Right cardiac atrium (tissue), 5 donors: ENCODE measurements around the gene DUSP5. TPM values are rescaled to one million over a fixed set of nuclear protein-coding genes. Genes with fewer than 3 reads are reported as not detected.
"Not testable (repeated sequence)": the region's sequence is repeated elsewhere in the genome, so short reads cannot be mapped to it uniquely, and the experiment has no call there.

Experiments used
- ATAC-seq, 2 donors: fragments of 200-7000 bp; cut with Tn5 transposase; one replicate each; pipeline versions ENCODE4 v1.8.0 to v1.9.1; 2020; ENCODE audit warnings: moderate library complexity in 2 of 2, mild to moderate bottlenecking in 1 of 2
- DNase-seq, 3 donors: peaks; one replicate each; pipeline ENCODE4 v3.0.0-alpha.2; 2020
- H3K27ac ChIP-seq: one replicate; pipeline ENCODE4 v1.5.1; 2013; ENCODE audit warnings: mild to moderate bottlenecking, low read length, control low read depth, moderate library complexity
- H3K27me3 ChIP-seq: one replicate; pipeline ENCODE4 v1.6.1; 2013; ENCODE audit not compliant: control insufficient read depth, insufficient read depth
- H3K4me1 ChIP-seq: one replicate; pipeline ENCODE4 v1.6.1; 2013; ENCODE audit warnings: low read length; ENCODE audit not compliant: control insufficient read depth, insufficient read depth
- H3K4me3 ChIP-seq: one replicate; pipeline ENCODE4 v1.5.1; 2013; ENCODE audit warnings: low read length, control low read depth
- H3K9me3 ChIP-seq: one replicate; pipeline ENCODE4 v1.6.1; 2013; ENCODE audit warnings: low read length; ENCODE audit not compliant: control insufficient read depth
- WGBS: extraction: QIAGEN DNeasy Blood & Tissue Kit; methylation state at CpG from one replicate; pipeline ENCODE4 v1.1.7; 2013; 5-methylcytosine and 5-hydroxymethylcytosine counted together
- intact Hi-C, 4 donors: fragments of 100-400 bp; cut with DNase I; formaldehyde crosslinking; loops; one replicate each; pipeline versions ENCODE4 v1.11.0 to v1.14.0; 2022 to 2023
- polyA plus RNA-seq: library from polyadenylated mRNA; stranded (reverse); fragments of 200-250 nt; gene quantifications from one replicate; pipeline ENCODE4 v1.2.3, GENCODE V29; 2013
- total RNA-seq, 4 donors: library from RNA; stranded (reverse); fragmentation: NEBNext Ultra II Directional; extraction: Animal tissue kit (Norgen Biotek cat#: 25700); gene quantifications; one replicate each; pipeline ENCODE4 v1.2.1, GENCODE V29; 2021
- donor health status: healthy with polysubstance abuse.
- donor health status: DM: no; HTN: yes; CAD: no.
- donor health status: DM: no; HTN: no; CAD: no.
- donor health status: DM: no; HTN: yes; CAD: no; lungs with severe emphysema.
- donor health status: DM: yes; HTN: yes; CAD: no.

The DUSP5 gene
- total and polyA plus RNA-seq, 5 donors = 9.8 to 25.6 (median 16.8) TPM

- no peak for DNase-seq
- intact Hi-C loops = no loop called here
- H3K27me3 ChIP-seq = no peaks in the 10 kb centered on the region
- no peaks in the 10 kb centered on the region for H3K4me1 ChIP-seq
- H3K9me3 ChIP-seq = no peaks in the 10 kb centered on the region
- peak in 1 of 2 donors; percentile 17 for ATAC-seq
- 62% methylated on average over 9 of the region's 9 CpGs for WGBS
- H3K4me3 ChIP-seq = no peak overlapping the region
- H3K27ac ChIP-seq = no peak overlapping the region
Measured at GRCh38 chr10:110525349-110526260, 27.9 kb downstream of the DUSP5 start.

GRCh38 chr10:110527731-110528171, 30.0 kb downstream of the DUSP5 start:
- ATAC-seq = peak in 1 of 2 donors; percentile 39
- peak in 1 of 3 donors; percentile 29 for DNase-seq
- intact Hi-C loops = no loop called here

GRCh38 chr10:110528224-110528996, 30.7 kb downstream of the DUSP5 start:
- 80% methylated on average over 5 of the region's 5 CpGs for WGBS
- intact Hi-C loops = no loop called here
- no peak overlapping the region for H3K27ac ChIP-seq
- H3K4me3 ChIP-seq = no peak overlapping the region
- H3K27me3 ChIP-seq = no peaks in the 10 kb centered on the region
- peak in 1 of 2 donors; percentile 1 for ATAC-seq
- DNase-seq = no peak
- no peaks in the 10 kb centered on the region for H3K4me1 ChIP-seq
- H3K9me3 ChIP-seq = no peaks in the 10 kb centered on the region

More at GRCh38 chr10:110527731-110528171, 30.0 kb downstream of the DUSP5 start:
- no peaks in the 10 kb centered on the region for H3K27me3 ChIP-seq
- H3K4me1 ChIP-seq = no peaks in the 10 kb centered on the region
- no peak overlapping the region for H3K27ac ChIP-seq
- no peak overlapping the region for H3K4me3 ChIP-seq
- no peaks in the 10 kb centered on the region for H3K9me3 ChIP-seq
- 69% methylated on average over 9 of the region's 9 CpGs for WGBS

- DNase-seq, H3K9me3 ChIP-seq, ATAC-seq, intact Hi-C loops, H3K4me3 ChIP-seq, H3K4me1 ChIP-seq, H3K27me3 ChIP-seq, H3K27ac ChIP-seq: not testable (repeated sequence)
- WGBS = 94% methylated on average over 8 of the region's 8 CpGs
Measured at GRCh38 chr10:110528997-110529524, 31.4 kb downstream of the DUSP5 start.

GRCh38 chr10:110529596-110530011, 31.9 kb downstream of the DUSP5 start:
- Histone ChIP-seq H3K27me3 (no peaks in the 10 kb centered on the region), H3K9me3 (no peaks in the 10 kb centered on the region), H3K4me1 (no peaks in the 10 kb centered on the region), H3K27ac (no peak overlapping the region), H3K4me3 (no peak overlapping the region)
- ATAC-seq = no peak
- whole genome bisulfite sequencing = 52% methylated on average over 6 of the region's 6 CpGs
- no peak for DNase-seq
- intact Hi-C loops = loop anchor here in 3 of 4 donors (10.0 kb wide), 2 partner anchors 175 to 215 kb away; no protein-coding TSS in a partner anchor

GRCh38 chr10:110530131-110530831, 32.6 kb downstream of the DUSP5 start:
- no peaks in the 10 kb centered on the region for H3K4me1 ChIP-seq
- H3K27ac ChIP-seq = no peak overlapping the region
- DNase-seq (peak; percentile 76 to 84 (median 82)), ATAC-seq (peak; percentile 86 to 89)
- WGBS = 9% methylated on average over 35 of the region's 35 CpGs
- intact Hi-C loops = loop anchor here in 3 of 4 donors (10.0 kb wide), 2 partner anchors 175 to 215 kb away; no protein-coding TSS in a partner anchor
- no peaks in the 10 kb centered on the region for H3K27me3 ChIP-seq
- H3K4me3 ChIP-seq = peak overlapping the region; percentile 36
- H3K9me3 ChIP-seq = no peaks in the 10 kb centered on the region

GRCh38 chr10:110531687-110532086, 34.0 kb downstream of the DUSP5 start:
- WGBS = 90% methylated on average over 2 of the region's 2 CpGs
- no peaks in the 10 kb centered on the region for H3K9me3 ChIP-seq
- H3K27me3 ChIP-seq = no peaks in the 10 kb centered on the region
- DNase-seq (no peak), ATAC-seq (no peak)
- no peak overlapping the region for H3K27ac ChIP-seq
- no peak overlapping the region for H3K4me3 ChIP-seq
- intact Hi-C loops = loop anchor here in 3 of 4 donors (10.0 kb wide), 2 partner anchors 177 to 217 kb away; no protein-coding TSS in a partner anchor
- no peaks in the 10 kb centered on the region for H3K4me1 ChIP-seq

- H3K27ac ChIP-seq, H3K4me3 ChIP-seq, DNase-seq, ATAC-seq, H3K4me1 ChIP-seq, H3K27me3 ChIP-seq, H3K9me3 ChIP-seq: not testable (repeated sequence)
- intact Hi-C loops = loop anchor here in 3 of 4 donors (10.0 kb wide), 2 partner anchors 178 to 218 kb away; no protein-coding TSS in a partner anchor
- 82% methylated on average over 4 of the region's 4 CpGs for WGBS
Measured at GRCh38 chr10:110532628-110533027, 34.9 kb downstream of the DUSP5 start.

GRCh38 chr10:110533149-110533548, 35.4 kb downstream of the DUSP5 start:
- no peaks in the 10 kb centered on the region for H3K9me3 ChIP-seq
- H3K4me1 ChIP-seq = no peaks in the 10 kb centered on the region
- H3K27me3 ChIP-seq = no peaks in the 10 kb centered on the region
- H3K4me3 ChIP-seq = no peak overlapping the region
- 22% methylated on average over 3 of the region's 3 CpGs for WGBS
- no peak overlapping the region for H3K27ac ChIP-seq
- DNase-seq (no peak), ATAC-seq (no peak)
- intact Hi-C loops = loop anchor here in 3 of 4 donors (10.0 kb wide), 2 partner anchors 178 to 218 kb away; no protein-coding TSS in a partner anchor

GRCh38 chr10:110534571-110534970, 36.9 kb downstream of the DUSP5 start:
- no peak for DNase-seq
- intact Hi-C loops = loop anchor here in 3 of 4 donors (10.0 kb wide), 2 partner anchors 180 to 220 kb away; no protein-coding TSS in a partner anchor

More at GRCh38 chr10:110534571-110534970, 36.9 kb downstream of the DUSP5 start:
- no peaks in the 10 kb centered on the region for H3K27me3 ChIP-seq
- H3K27ac ChIP-seq = no peak overlapping the region
- no peak for ATAC-seq
- no peaks in the 10 kb centered on the region for H3K9me3 ChIP-seq
- H3K4me3 ChIP-seq = no peak overlapping the region
- WGBS = 86% methylated on average over 2 of the region's 2 CpGs
- no peaks in the 10 kb centered on the region for H3K4me1 ChIP-seq
